Loucy (cell line): ENCODE data around the gene NBPF20.
"Not testable (repeated sequence)": the region's sequence is repeated elsewhere in the genome, so short reads cannot be mapped to it uniquely, and the experiment has no call there.

Experiments used
- H2AFZ ChIP-seq: fragments of 200-600 bp; sonication (generic); 2 replicates; pipeline ENCODE4 v1.6.0; 2016; ENCODE audit warnings: antibody characterized with exemption, mild to moderate bottlenecking, low read length, moderate library complexity
- H3F3A ChIP-seq: fragments of 200-600 bp; 2 replicates; pipeline ENCODE4 v1.6.0; 2016; ENCODE audit warnings: antibody characterized with exemption, low read depth, mild to moderate bottlenecking
- H3K27me3 ChIP-seq: fragments of 200-600 bp; sonication (generic); 2 replicates; pipeline ENCODE4 v1.6.1; 2014; ENCODE audit warnings: low read length, mild to moderate bottlenecking; ENCODE audit not compliant: insufficient read depth, poor library complexity, severe bottlenecking
- H3K36me3 ChIP-seq: fragments of 200-600 bp; sonication (generic); 2 replicates; pipeline ENCODE4 v1.6.1; 2016; ENCODE audit warnings: low read length; ENCODE audit not compliant: insufficient read depth
- H3K4me1 ChIP-seq: fragments of 200-600 bp; sonication (generic); 2 replicates; pipeline ENCODE4 v1.5.1; 2014; ENCODE audit warnings: low read length, mild to moderate bottlenecking; ENCODE audit not compliant: insufficient read depth, poor library complexity, severe bottlenecking
- H3K4me2 ChIP-seq: fragments of 200-600 bp; sonication (generic); 2 replicates; pipeline ENCODE4 v1.6.0; 2014; ENCODE audit warnings: antibody characterized with exemption, low read length, low read depth, mild to moderate bottlenecking; ENCODE audit not compliant: poor library complexity, severe bottlenecking
- H3K4me3 ChIP-seq: fragments of 200-600 bp; sonication (generic); 2 replicates; pipeline ENCODE4 v1.5.1; 2014; ENCODE audit warnings: low read length, mild to moderate bottlenecking, mixed read lengths; ENCODE audit not compliant: poor library complexity, severe bottlenecking
- H3K79me2 ChIP-seq: fragments of 200-600 bp; sonication (generic); 2 replicates; pipeline ENCODE4 v1.6.1; 2014; ENCODE audit warnings: low read length; ENCODE audit not compliant: insufficient read depth
- H3K9ac ChIP-seq: fragments of 200-600 bp; sonication (generic); 2 replicates; pipeline ENCODE4 v1.6.0; 2014; ENCODE audit warnings: mild to moderate bottlenecking, low read depth, low read length, moderate library complexity; ENCODE audit not compliant: poor library complexity, severe bottlenecking
- H3K9me2 ChIP-seq: fragments of 200-600 bp; sonication (generic); replicated peaks from 2 replicates; pipeline ENCODE4 v1.6.1; 2016; ENCODE audit warnings: low read depth, low read length, mixed read lengths
- H3K9me3 ChIP-seq: fragments of 200-600 bp; sonication (generic); 2 replicates; pipeline ENCODE4 v1.6.1; 2014; ENCODE audit warnings: mild to moderate bottlenecking, antibody characterized with exemption, low read length, low read depth; ENCODE audit not compliant: insufficient read depth
- H4K20me1 ChIP-seq: fragments of 200-600 bp; sonication (generic); 2 replicates; pipeline ENCODE4 v1.6.0; 2014; ENCODE audit warnings: antibody characterized with exemption, low read length, mild to moderate bottlenecking; ENCODE audit not compliant: insufficient read depth, poor library complexity, severe bottlenecking
- EZH2phosphoT487 ChIP-seq: fragments of 200-600 bp; IDR thresholded peaks from 2 replicates; pipeline ENCODE4 v1.6.1; 2018; ENCODE audit warnings: antibody characterized with exemption, mild to moderate bottlenecking, moderate library complexity, borderline replicate concordance
- TF ChIP-seq, protein P1 (sequence below): fragments of 200-600 bp; sonication (generic); conservative IDR thresholded peaks from 2 replicates; pipeline ENCODE4 v1.5.1; 2014; ENCODE audit warnings: mild to moderate bottlenecking, antibody characterized with exemption, low read length

Gene NBPF20, protein sequence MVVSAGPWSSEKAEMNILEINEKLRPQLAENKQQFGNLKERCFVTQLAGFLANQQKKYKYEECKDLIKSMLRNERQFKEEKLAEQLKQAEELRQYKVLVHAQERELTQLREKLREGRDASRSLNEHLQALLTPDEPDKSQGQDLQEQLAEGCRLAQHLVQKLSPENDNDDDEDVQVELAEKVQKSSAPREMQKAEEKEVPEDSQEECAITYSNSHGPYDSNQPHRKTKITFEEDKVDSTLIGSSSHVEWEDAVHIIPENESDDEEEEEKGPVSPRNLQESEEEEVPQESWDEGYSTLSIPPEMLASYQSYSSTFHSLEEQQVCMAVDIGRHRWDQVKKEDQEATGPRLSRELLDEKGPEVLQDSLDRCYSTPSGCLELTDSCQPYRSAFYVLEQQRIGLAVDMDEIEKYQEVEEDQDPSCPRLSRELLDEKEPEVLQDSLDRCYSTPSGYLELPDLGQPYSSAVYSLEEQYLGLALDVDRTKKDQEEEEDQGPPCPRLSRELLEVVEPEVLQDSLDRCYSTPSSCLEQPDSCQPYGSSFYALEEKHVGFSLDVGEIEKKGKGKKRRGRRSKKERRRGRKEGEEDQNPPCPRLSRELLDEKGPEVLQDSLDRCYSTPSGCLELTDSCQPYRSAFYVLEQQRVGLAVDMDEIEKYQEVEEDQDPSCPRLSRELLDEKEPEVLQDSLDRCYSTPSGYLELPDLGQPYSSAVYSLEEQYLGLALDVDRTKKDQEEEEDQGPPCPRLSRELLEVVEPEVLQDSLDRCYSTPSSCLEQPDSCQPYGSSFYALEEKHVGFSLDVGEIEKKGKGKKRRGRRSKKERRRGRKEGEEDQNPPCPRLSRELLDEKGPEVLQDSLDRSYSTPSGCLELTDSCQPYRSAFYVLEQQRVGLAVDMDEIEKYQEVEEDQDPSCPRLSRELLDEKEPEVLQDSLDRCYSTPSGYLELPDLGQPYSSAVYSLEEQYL (N-terminal part only)

GRCh38 chr1:145425436-145426029 lies at the start of gene NBPF20:
Gene NBPF20, minus strand, starts transcription at chr1:145425603. Its CDS starts 20,331 bp downstream, at chr1:145405272.
- H3K4me3 ChIP-seq, result peak within 1 kb of the TSS; percentile 72
- H3K9me2 ChIP-seq, result no peaks in the 10 kb centered on the region
- H3F3A ChIP-seq, result no peaks in the 10 kb centered on the region
- TF ChIP-seq, protein P1, sequence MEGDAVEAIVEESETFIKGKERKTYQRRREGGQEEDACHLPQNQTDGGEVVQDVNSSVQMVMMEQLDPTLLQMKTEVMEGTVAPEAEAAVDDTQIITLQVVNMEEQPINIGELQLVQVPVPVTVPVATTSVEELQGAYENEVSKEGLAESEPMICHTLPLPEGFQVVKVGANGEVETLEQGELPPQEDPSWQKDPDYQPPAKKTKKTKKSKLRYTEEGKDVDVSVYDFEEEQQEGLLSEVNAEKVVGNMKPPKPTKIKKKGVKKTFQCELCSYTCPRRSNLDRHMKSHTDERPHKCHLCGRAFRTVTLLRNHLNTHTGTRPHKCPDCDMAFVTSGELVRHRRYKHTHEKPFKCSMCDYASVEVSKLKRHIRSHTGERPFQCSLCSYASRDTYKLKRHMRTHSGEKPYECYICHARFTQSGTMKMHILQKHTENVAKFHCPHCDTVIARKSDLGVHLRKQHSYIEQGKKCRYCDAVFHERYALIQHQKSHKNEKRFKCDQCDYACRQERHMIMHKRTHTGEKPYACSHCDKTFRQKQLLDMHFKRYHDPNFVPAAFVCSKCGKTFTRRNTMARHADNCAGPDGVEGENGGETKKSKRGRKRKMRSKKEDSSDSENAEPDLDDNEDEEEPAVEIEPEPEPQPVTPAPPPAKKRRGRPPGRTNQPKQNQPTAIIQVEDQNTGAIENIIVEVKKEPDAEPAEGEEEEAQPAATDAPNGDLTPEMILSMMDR, result no peak
- no peak for TF ChIP-seq EZH2phosphoT487
- H3K4me1 ChIP-seq, result no peaks in the 10 kb centered on the region
- H3K4me2 ChIP-seq, result peak within 1 kb of the TSS; percentile 62
- H3K79me2 ChIP-seq, result no peaks in the 10 kb centered on the region
- H3K27me3 ChIP-seq, result no peaks in the 10 kb centered on the region
- H3K9me3 ChIP-seq, result no peaks in the 10 kb centered on the region
- H3K9ac ChIP-seq, result peak within 1 kb of the TSS; percentile 39
- H4K20me1 ChIP-seq, result no peaks in the 10 kb centered on the region
- no peaks in the 10 kb centered on the region for H3K36me3 ChIP-seq
- peak within 1 kb of the TSS; percentile 88 for H2AFZ ChIP-seq

DNA sequence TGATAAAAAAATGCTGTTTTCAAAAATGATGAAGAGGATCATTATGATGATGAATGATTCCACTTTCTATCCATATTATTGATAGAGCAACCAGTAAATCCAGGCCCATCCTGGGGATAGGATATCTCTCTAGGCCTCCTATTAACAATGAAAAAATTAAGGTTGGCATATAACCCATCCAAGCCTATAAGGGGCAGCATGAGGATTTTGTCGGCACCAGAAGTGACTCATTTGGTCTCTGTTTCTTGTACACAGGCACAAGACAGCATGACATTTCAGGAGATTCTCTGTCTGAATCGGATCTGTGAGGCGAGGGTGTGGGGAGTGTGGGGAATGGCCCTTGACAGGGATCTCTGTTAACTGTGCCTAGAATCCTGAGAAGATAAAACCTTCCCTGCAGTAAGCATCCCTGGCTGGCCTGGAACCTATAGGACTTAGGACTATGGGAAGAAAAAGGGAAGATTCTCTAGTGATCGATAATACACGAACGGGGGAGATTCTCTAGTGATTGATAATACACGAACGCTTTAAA lies 49.5 kb upstream of the NBPF20 start:
- H3K9me3 ChIP-seq, H3K4me2 ChIP-seq, H4K20me1 ChIP-seq, H3K9ac ChIP-seq, H3K4me1 ChIP-seq, H3K4me3 ChIP-seq, H3K79me2 ChIP-seq, H3K36me3 ChIP-seq, H3K9me2 ChIP-seq, H3F3A ChIP-seq, H2AFZ ChIP-seq, H3K27me3 ChIP-seq: not testable (repeated sequence)

DNA sequence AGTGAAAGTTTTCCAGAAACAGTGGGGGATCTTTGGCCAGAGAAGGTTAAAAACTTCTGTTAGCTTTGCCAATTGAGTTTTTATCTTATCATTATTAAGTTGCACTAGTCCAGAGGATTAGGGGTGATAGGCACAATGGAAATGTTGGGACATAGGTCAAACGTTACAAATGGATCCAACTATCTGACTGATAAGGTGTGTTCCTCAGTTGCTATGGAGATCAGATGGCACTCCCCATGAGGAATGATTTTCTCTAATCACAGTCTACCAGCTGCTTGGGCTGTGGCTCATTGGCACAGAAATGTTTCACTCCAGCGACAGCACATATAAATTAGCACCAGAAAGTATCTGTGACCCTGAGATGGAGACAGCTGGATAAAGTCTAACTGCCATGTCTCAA lies 47.3 kb upstream of the NBPF20 start:
- H3F3A ChIP-seq, H3K36me3 ChIP-seq, H3K4me2 ChIP-seq, H4K20me1 ChIP-seq, H3K4me3 ChIP-seq, H3K9ac ChIP-seq, H2AFZ ChIP-seq, H3K27me3 ChIP-seq, H3K4me1 ChIP-seq, H3K9me2 ChIP-seq, H3K9me3 ChIP-seq, H3K79me2 ChIP-seq: not testable (repeated sequence)

GRCh38 chr1:145471365-145471764 lies 46.0 kb upstream of the NBPF20 start:
- H3K9ac ChIP-seq, H3K9me3 ChIP-seq, H3K4me2 ChIP-seq, H3K9me2 ChIP-seq, H2AFZ ChIP-seq, H3K4me1 ChIP-seq, H4K20me1 ChIP-seq, H3K4me3 ChIP-seq, H3K36me3 ChIP-seq, H3K79me2 ChIP-seq, H3K27me3 ChIP-seq, H3F3A ChIP-seq: not testable (repeated sequence)

DNA sequence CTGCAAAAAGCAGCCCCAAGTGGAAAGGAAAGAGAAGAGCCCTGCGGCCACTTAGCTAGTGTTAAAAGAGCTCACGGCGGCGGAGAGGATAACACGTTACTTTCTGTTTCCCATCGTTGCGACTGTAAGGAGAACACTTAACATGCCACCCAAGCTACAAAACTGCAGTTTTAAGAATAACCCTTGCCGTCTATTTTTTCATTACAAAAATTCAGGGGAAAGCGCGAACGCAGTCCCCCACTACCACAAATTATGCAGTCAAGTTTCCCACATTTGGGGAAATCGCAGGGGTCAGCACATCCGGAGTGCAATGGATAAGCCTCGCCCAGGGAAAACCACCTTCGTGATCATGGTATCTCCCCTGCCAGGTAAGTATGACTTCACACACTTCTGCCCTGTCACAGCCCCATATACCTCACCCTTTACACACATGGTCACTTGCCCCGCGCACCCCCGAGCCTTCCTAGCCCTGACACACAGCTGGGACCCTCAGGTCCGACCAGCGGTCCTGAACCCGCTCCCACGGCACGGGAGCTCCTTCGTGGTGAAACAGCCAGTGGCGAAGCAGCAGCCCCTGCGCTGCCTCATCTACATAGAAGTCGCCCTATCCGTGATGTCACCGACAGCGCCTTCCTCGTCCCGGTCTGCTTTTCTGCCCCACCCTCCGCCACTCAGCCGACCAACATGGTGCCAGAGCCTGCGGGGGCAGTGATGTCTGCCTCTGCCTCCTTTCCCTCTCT lies 40.2 kb upstream of the NBPF20 start:
- H3K9ac ChIP-seq, H3K4me2 ChIP-seq, H3K79me2 ChIP-seq, H3K4me1 ChIP-seq, H3F3A ChIP-seq, H4K20me1 ChIP-seq, H3K36me3 ChIP-seq, H3K9me3 ChIP-seq, H3K4me3 ChIP-seq, H2AFZ ChIP-seq, H3K27me3 ChIP-seq, H3K9me2 ChIP-seq: not testable (repeated sequence)
